Neutrophil (primary cell): ENCODE data around the gene MRAP2.
"Not testable (repeated sequence)": the region's sequence is repeated elsewhere in the genome, so short reads cannot be mapped to it uniquely, and the experiment has no call there.

ENCODE experiments used
- H3K27ac ChIP-seq: fragments of 200-600 bp; sonication (generic); 2 replicates; pipeline ENCODE4 v1.5.1; 2016; ENCODE audit warnings: mild to moderate bottlenecking, moderate library complexity
- H3K27me3 ChIP-seq: fragments of 200-600 bp; sonication (generic); 2 replicates; pipeline ENCODE4 v1.6.0; 2016; ENCODE audit warnings: mild to moderate bottlenecking
- H3K36me3 ChIP-seq: fragments of 200-600 bp; sonication (generic); 2 replicates; pipeline ENCODE4 v1.5.1; 2017
- H3K4me1 ChIP-seq, 2 experiments: fragments of 200-600 bp in 1 of 2; sonication (generic) in 1 of 2; 1 replicate in 1 of 2; 2 replicates in 1 of 2; pipeline versions ENCODE4 v1.5.1 to v1.6.1; 2013 to 2016; ENCODE audit warnings: low read depth in 1 of 2, low read length in 1 of 2, mild to moderate bottlenecking in 1 of 2, moderate library complexity in 1 of 2; ENCODE audit not compliant: control insufficient read depth in 1 of 2, insufficient read depth in 1 of 2
- H3K4me3 ChIP-seq, 2 experiments: fragments of 200-600 bp in 1 of 2; sonication (generic) in 1 of 2; 1 replicate in 1 of 2; 2 replicates in 1 of 2; pipeline ENCODE4 v1.5.1; 2013 to 2016; ENCODE audit warnings: low read depth in 1 of 2, low read length in 1 of 2, mild to moderate bottlenecking in 1 of 2, moderate library complexity in 1 of 2
- H3K9me3 ChIP-seq: fragments of 200-600 bp; sonication (generic); 2 replicates; pipeline ENCODE4 v1.5.1; 2016
- TF ChIP-seq, protein P1 (sequence below): fragments of 200-600 bp; sonication (generic); IDR thresholded peaks from 2 replicates; pipeline ENCODE4 v1.5.1; 2016; ENCODE audit warnings: antibody characterized with exemption

Gene MRAP2

DNA sequence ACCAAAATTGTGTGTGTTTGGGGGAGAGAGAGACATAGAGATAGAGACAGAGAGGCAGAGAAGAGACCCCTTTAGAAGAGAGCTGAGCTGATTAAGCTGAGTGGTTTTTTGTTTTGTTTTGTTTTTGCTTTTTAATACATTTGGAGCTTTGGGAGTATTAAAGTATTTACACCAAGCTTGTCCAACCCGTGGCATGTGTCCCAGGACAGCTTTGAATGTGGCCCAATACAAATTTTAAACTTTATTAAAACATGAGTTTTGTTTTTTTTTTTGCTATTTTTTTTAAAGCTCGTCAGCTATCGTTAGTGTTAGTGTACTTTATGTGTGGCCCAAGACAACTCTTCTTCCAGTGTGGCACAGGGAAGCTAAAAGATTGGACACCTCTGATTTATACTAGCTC is 56.0 kb downstream of the MRAP2 start:
- Histone ChIP-seq H3K9me3 (no peaks in the 10 kb centered on the region), H3K4me1 (peaks cover 0 to 13% of the 10 kb centered on the region in 2 experiments), H3K4me3 (no peak overlapping the region), H3K36me3 (no peaks in the 10 kb centered on the region), H3K27me3 (no peaks in the 10 kb centered on the region), H3K27ac (no peak overlapping the region)
- TF ChIP-seq, protein P1, sequence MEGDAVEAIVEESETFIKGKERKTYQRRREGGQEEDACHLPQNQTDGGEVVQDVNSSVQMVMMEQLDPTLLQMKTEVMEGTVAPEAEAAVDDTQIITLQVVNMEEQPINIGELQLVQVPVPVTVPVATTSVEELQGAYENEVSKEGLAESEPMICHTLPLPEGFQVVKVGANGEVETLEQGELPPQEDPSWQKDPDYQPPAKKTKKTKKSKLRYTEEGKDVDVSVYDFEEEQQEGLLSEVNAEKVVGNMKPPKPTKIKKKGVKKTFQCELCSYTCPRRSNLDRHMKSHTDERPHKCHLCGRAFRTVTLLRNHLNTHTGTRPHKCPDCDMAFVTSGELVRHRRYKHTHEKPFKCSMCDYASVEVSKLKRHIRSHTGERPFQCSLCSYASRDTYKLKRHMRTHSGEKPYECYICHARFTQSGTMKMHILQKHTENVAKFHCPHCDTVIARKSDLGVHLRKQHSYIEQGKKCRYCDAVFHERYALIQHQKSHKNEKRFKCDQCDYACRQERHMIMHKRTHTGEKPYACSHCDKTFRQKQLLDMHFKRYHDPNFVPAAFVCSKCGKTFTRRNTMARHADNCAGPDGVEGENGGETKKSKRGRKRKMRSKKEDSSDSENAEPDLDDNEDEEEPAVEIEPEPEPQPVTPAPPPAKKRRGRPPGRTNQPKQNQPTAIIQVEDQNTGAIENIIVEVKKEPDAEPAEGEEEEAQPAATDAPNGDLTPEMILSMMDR = no peak

DNA sequence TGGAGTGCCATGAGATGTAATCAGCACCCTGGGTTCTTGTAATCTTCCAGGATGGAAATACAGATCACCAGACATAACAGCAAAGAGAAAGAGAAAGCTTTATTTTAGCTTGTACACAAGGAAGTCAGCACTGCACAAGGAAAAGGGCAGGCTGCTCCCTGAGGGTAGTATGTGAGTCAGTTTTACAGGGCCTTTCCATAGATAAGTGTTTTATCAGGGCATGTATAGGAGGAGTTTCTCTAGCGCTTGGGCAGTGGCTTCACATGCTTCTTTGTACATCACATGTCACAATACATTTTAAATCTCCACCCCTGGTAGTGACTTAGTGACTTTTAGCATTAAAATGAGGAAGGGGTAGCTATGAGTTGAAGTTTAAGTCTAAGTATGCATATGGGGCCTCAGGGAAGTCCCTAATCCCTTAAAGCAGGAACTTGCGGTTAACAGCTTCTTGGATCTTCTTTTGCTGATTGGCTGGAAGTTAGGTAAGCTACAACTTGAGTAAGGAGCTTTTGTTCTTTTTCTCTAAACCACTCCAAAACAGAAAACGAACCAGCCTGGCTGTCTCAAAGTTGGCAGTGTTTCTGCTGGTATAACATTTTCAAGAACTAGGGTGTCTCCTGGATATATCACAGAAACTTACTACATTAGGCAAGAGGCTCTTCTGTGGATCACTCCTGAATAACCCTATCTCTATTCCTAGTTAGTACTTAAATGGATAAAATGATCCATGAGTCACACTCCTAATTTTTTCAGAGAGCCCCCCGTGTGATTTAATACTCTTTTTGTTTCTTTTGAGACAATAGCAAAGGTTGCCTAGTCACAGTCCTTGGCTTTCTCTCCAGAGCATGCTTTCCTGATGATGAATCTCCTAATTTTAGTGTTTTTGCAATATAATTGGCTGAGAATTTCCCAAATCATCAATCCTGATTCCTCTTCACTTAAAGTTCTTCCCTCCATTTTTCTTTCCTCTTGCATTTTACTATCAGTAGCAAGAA is 60.2 kb downstream of the MRAP2 start:
- Histone ChIP-seq H3K4me3 (no peak overlapping the region), H3K27ac (no peak overlapping the region), H3K9me3 (no peaks in the 10 kb centered on the region), H3K4me1 (peaks cover 0 to 13% of the 10 kb centered on the region in 2 experiments), H3K36me3 (no peaks in the 10 kb centered on the region), H3K27me3 (no peaks in the 10 kb centered on the region)
- TF ChIP-seq, protein P1 = no peak

DNA sequence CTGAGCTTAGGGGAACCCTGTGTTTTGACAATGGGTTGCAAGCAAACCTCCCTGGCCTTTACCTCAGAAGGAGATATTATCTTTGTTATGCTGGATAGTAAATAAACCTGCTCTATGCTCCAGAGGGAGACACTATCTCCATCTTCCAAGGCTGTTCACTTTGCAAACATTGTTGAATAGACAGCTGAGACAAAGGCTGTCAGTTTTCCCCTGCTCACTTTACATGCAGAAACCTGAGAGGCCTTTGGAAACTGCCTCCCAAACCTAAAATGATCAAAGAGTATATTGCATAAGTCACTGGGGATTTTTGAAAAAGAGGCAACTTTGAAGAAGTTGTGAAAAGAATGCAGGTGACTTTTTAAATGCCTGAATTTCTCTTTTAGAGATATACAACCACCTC is 61.6 kb downstream of the MRAP2 start:
- Histone ChIP-seq H3K36me3 (no peaks in the 10 kb centered on the region), H3K4me3 (no peak overlapping the region), H3K4me1 (peaks cover 0 to 13% of the 10 kb centered on the region in 2 experiments), H3K9me3 (no peaks in the 10 kb centered on the region), H3K27me3 (no peaks in the 10 kb centered on the region), H3K27ac (no peak overlapping the region)
- TF ChIP-seq, protein P1 = no peak

DNA sequence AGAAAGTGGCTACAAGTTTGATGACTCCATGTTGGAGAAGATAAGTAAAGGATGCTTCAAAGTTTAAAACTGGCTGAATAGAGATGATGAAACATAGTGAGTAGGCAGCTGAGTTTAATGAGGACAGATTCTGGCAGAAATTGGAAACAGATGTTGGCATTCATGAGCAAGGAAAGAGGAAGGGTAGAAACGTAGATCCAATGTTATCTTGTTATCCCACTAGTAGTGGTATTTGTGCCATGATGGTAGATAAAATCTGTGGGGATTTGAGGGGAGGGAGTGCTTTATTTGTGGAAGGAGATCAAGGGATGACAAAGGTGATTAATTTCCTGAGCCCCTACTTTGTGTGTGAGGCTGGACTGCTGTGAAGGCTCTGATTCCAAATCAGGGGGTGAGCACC is 69.5 kb downstream of the MRAP2 start:
- Histone ChIP-seq H3K4me1 (no peaks in the 10 kb centered on the region), H3K36me3 (no peaks in the 10 kb centered on the region), H3K9me3 (no peaks in the 10 kb centered on the region), H3K27me3 (no peaks in the 10 kb centered on the region), H3K27ac (no peak overlapping the region), H3K4me3 (no peak overlapping the region)
- TF ChIP-seq, protein P1 = no peak

DNA sequence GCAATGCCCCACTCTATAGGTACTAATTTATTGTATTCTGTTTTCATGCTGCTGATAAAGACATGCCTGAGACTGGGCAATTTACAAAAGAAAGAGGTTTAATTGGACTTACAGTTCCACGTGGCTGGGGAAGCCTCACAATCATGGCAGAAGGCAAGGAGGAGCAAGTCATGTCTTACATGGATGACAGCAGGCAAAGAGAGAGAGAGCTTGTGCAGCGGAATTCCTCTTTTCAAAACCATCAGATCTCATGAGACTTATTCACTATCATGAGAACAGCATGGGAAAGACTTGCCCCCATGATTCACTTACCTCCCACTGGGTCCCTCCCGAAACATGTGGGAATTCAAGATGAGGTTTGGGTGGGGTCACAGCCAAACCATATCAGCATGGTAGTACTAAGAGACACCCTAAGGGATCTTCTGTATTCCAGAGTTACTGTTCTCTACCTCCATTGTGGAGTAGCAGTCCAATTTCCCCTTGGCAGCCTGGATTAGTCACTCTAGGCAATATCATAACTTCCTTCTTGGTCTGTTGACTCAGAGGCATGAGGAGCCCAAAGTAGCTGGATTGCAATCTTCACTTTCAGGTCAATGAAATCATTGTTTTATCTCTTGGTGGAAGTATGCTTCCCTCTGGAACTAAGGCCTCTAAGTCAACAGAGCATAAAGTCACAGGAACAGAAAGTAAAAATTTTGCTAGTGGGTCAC is 71.8 kb downstream of the MRAP2 start:
- not testable (repeated sequence) for H3K27me3 ChIP-seq, H3K9me3 ChIP-seq, H3K36me3 ChIP-seq, H3K4me3 ChIP-seq, H3K4me1 ChIP-seq, H3K27ac ChIP-seq

DNA sequence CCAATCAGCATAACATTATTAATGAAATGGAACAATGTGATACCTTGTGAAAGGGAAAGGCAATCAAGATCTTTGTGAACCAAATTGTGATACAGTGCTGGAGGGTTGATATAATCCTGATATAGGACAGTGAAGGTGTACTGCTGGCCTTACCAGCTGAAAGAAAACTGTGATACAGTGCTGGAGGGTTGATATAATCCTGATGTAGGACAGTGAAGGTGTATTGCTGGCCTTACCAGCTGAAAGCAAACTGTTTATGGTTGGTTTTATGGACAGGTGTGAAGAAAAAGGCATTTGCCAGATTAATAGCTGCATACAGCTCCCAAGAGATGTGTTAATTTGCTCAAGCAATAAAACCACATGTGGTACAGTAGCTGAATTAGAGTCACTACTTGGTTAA is 73.9 kb downstream of the MRAP2 start:
- Histone ChIP-seq H3K9me3 (no peaks in the 10 kb centered on the region), H3K4me1 (no peaks in the 10 kb centered on the region), H3K4me3 (no peak overlapping the region), H3K27me3 (no peaks in the 10 kb centered on the region), H3K27ac (no peak overlapping the region), H3K36me3 (no peaks in the 10 kb centered on the region)
- TF ChIP-seq, protein P1 = no peak

DNA sequence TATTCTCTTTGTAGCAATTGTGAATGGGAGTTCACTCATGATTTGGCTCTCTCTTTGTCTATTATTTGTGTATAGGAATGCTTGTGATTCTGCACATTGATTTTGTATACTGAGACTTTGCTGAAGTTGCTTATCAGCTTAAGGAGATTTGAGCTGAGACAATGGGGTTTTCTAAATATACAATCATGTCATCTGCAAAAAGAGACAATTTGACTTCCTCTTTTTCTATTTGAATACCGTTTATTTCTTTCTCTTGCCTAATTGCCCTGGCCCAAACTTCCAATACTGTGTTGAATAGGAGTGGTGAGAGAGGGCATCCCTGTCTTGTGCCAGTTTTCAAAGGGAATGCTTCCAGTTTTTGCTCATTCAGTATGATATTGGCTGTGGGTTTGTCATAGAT is 77.8 kb downstream of the MRAP2 start:
- not testable (repeated sequence) for H3K27ac ChIP-seq, H3K4me1 ChIP-seq, H3K27me3 ChIP-seq, H3K4me3 ChIP-seq, H3K9me3 ChIP-seq, H3K36me3 ChIP-seq

DNA sequence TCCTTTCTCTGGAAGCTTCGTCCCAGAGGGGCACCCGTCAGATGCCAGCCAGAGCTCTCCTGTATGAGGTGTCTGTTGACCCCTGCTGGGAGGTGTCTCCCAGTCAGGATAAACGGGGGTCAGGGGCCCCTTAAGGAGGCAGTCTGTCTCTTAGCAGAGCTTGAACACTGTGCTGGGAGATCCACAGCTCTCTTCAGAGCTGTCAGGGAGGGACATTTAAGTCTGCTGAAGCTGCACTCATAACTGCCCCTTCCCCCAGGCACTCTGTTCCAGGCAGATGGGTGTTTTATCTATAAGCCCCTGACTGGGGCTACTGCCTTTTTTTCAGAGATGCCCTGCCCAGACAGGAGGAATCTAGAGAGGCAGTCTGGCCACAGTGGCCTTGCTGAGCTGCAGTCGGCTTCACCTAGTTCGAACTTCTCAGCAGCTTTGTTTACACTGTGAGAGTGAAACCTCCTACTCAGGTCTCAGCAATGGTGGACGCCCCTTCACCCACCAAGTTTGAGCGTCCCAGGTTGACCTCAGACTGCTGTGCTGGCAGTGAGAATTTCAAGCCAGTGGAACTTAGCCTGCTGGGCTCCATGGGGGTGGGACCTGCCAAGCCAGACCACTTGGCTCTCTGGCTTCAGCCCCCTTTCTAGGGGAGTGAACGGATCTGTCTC is 81.5 kb downstream of the MRAP2 start:
- not testable (repeated sequence) for H3K9me3 ChIP-seq, H3K27me3 ChIP-seq, H3K27ac ChIP-seq

More for the DNA sequence above, 81.5 kb downstream of the MRAP2 start:
- not testable (repeated sequence) for H3K36me3 ChIP-seq, H3K4me1 ChIP-seq, H3K4me3 ChIP-seq
